ENCODE measurements around the gene EXOC6.

The EXOC6 gene

DNA sequence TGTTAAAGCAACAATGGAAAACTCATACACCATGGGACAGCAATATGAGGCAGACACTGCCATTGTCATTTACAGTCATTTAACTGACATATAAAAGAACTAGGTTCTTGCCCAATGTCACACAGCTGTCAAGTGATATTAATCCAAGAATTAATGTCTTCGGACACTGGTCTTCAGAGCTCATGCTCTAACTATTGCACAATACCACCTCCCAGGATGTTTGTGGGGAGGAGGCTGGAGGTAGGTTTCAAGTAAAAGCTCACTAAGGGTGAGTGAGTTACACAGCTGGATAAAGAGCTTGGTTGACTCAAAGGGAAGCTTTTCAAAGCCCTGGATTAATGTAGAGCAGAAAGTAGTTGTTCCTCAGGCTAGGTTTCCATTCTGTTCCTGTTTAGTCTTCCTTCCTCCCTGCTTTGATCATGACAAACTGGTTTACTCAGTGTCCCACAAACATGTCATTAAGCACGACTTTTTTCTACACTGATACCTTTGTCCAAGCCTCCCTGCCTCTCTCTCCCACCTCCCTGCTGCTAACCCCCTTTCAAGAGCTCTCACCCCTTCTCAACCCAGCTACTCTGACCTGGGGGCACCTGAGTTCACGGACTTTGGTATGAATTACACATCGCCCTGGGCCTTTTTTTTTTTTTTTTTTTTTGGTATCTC, 987 bp upstream of the EXOC6 start:
- DNase-seq (ENCODE audit: low read depth in 1 of 2, low spot score in 1 of 2): peak; percentile 59 to 88
- H3K4me3 ChIP-seq (replicated peaks; ENCODE audit: insufficient read depth, low read length): peak overlapping the region; percentile 72; the same call in 1 of the 2 replicates
- peak overlapping the region; percentile 86 for H3K27ac ChIP-seq (replicated peaks)
- H3K27me3 ChIP-seq (ENCODE audit: insufficient read depth, poor library complexity, severe bottlenecking): no peaks in the 10 kb centered on the region
- no peak for TF ChIP-seq SPI1 (IDR thresholded peaks at IDR 0.05; ENCODE audit: borderline replicate concordance, low read depth)

DNA sequence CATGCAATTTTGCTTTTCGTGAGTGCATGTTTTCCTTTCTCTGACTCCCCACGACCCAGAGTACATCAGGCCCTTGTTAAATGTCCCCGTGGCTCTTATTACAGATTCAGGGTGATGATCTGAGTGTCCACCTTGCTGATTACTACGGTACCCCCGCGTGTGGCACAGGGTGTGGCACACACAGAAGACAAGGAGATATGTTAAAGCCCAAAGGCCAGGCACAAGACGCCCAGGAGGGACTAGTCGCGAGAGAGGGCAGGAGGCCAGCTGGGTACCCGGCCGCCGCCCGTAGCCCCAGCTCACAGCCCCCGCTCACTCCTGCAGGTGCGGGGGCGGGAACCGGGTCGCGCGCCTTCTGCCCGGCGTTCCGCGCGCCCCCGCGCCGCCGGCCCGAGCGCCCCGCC, 281 bp upstream of the EXOC6 start:
- H3K4me3 ChIP-seq (replicated peaks; ENCODE audit: insufficient read depth, low read length): peak overlapping the region; percentile 72
- no peaks in the 10 kb centered on the region for H3K27me3 ChIP-seq (ENCODE audit: insufficient read depth, poor library complexity, severe bottlenecking)
- peak in 1 of 2 experiments; percentile 57 for DNase-seq (ENCODE audit: low read depth in 1 of 2, low spot score in 1 of 2)
- TF ChIP-seq, protein P1, sequence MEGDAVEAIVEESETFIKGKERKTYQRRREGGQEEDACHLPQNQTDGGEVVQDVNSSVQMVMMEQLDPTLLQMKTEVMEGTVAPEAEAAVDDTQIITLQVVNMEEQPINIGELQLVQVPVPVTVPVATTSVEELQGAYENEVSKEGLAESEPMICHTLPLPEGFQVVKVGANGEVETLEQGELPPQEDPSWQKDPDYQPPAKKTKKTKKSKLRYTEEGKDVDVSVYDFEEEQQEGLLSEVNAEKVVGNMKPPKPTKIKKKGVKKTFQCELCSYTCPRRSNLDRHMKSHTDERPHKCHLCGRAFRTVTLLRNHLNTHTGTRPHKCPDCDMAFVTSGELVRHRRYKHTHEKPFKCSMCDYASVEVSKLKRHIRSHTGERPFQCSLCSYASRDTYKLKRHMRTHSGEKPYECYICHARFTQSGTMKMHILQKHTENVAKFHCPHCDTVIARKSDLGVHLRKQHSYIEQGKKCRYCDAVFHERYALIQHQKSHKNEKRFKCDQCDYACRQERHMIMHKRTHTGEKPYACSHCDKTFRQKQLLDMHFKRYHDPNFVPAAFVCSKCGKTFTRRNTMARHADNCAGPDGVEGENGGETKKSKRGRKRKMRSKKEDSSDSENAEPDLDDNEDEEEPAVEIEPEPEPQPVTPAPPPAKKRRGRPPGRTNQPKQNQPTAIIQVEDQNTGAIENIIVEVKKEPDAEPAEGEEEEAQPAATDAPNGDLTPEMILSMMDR (IDR thresholded peaks at IDR 0.05; ENCODE audit: insufficient read depth, low read length): no peak
- TF ChIP-seq, protein P2, sequence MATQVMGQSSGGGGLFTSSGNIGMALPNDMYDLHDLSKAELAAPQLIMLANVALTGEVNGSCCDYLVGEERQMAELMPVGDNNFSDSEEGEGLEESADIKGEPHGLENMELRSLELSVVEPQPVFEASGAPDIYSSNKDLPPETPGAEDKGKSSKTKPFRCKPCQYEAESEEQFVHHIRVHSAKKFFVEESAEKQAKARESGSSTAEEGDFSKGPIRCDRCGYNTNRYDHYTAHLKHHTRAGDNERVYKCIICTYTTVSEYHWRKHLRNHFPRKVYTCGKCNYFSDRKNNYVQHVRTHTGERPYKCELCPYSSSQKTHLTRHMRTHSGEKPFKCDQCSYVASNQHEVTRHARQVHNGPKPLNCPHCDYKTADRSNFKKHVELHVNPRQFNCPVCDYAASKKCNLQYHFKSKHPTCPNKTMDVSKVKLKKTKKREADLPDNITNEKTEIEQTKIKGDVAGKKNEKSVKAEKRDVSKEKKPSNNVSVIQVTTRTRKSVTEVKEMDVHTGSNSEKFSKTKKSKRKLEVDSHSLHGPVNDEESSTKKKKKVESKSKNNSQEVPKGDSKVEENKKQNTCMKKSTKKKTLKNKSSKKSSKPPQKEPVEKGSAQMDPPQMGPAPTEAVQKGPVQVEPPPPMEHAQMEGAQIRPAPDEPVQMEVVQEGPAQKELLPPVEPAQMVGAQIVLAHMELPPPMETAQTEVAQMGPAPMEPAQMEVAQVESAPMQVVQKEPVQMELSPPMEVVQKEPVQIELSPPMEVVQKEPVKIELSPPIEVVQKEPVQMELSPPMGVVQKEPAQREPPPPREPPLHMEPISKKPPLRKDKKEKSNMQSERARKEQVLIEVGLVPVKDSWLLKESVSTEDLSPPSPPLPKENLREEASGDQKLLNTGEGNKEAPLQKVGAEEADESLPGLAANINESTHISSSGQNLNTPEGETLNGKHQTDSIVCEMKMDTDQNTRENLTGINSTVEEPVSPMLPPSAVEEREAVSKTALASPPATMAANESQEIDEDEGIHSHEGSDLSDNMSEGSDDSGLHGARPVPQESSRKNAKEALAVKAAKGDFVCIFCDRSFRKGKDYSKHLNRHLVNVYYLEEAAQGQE (IDR thresholded peaks at IDR 0.05; ENCODE audit: insufficient replicate concordance, low read depth): no peak
- TF ChIP-seq GABPA (IDR thresholded peaks at IDR 0.05; ENCODE audit: low read depth): no peak
- no peak for TF ChIP-seq POLR2AphosphoS5 (IDR thresholded peaks at IDR 0.05; ENCODE audit: low read depth)
- no peak for TF ChIP-seq SPI1 (IDR thresholded peaks at IDR 0.05; ENCODE audit: borderline replicate concordance, low read depth)
- H3K27ac ChIP-seq (replicated peaks): peak overlapping the region; percentile 86

DNA sequence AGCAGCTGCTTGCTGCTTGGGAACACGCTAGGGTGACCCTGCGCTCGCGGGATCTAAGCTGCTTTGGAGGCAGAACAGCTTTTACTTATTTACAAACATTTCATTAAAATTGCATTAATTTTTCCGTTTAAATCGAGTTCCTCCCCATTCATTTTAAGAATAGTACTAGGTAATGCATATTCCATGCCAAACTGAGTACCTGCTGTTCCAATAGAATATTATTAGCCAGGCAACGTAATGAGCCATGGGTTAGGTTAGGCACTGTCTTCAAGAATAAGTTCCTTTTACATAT, 860 bp downstream of the EXOC6 start:
- Histone ChIP-seq H3K4me3 (replicated peaks; ENCODE audit: insufficient read depth, low read length) (peak overlapping the region; percentile 90), H3K27me3 (ENCODE audit: insufficient read depth, poor library complexity, severe bottlenecking) (no peaks in the 10 kb centered on the region), H3K27ac (replicated peaks) (peak overlapping the region; percentile 86)
- TF ChIP-seq, protein P2 (IDR thresholded peaks at IDR 0.05; ENCODE audit: insufficient replicate concordance, low read depth): no peak
- TF ChIP-seq GABPA (IDR thresholded peaks at IDR 0.05; ENCODE audit: low read depth) (no peak), SPI1 (IDR thresholded peaks at IDR 0.05; ENCODE audit: borderline replicate concordance, low read depth) (no peak)
- TF ChIP-seq, protein P1 (IDR thresholded peaks at IDR 0.05; ENCODE audit: insufficient read depth, low read length): no peak
- DNase-seq (ENCODE audit: low read depth in 1 of 2, low spot score in 1 of 2): no peak

DNA sequence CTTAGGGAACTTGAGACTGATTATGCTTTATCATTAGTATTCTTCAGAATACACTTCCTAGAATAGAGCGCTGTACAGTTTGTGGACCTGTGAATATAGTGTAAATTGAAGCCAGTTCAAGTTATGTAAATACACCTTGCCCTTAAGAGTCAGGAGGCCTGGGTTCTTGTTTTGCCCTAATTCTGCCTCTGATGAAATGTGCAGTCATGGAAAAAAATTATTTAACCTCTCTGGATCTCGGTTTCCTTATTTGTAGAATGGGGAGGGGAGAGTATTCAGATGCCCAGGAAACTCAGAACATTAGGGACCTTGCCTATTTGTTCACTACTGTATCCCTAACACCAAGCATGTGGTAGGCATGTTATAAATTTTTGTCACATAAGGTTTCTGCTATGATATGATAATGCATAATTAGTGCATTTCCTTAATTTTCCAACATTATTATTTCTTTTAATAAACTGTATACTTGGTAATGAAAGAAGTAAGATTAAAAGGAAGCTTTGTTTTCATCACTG, 1.3 kb downstream of the EXOC6 start:
- TF ChIP-seq SPI1 (IDR thresholded peaks at IDR 0.05; ENCODE audit: borderline replicate concordance, low read depth) (no peak), GABPA (IDR thresholded peaks at IDR 0.05; ENCODE audit: low read depth) (no peak), POLR2AphosphoS5 (IDR thresholded peaks at IDR 0.05; ENCODE audit: low read depth) (no peak)
- TF ChIP-seq, protein P2 (IDR thresholded peaks at IDR 0.05; ENCODE audit: insufficient replicate concordance, low read depth): no peak
- TF ChIP-seq, protein P1 (IDR thresholded peaks at IDR 0.05; ENCODE audit: insufficient read depth, low read length): no peak
- H3K27me3 ChIP-seq (ENCODE audit: insufficient read depth, poor library complexity, severe bottlenecking): no peaks in the 10 kb centered on the region
- DNase-seq (ENCODE audit: low read depth in 1 of 2, low spot score in 1 of 2): no peak
- peak overlapping the region; percentile 86 for H3K27ac ChIP-seq (replicated peaks)
- peak overlapping the region; percentile 90 for H3K4me3 ChIP-seq (replicated peaks; ENCODE audit: insufficient read depth, low read length)

Measured in HL-60 (cell line).